Activated naive CD8-positive, alpha-beta T cell treated with anti-CD3 and anti-CD28 coated beads, Interleukin-2, amount 50 U/mL, for 24 hours (primary cell): ENCODE data around the gene CRB2.
"Not testable (repeated sequence)": the region's sequence is repeated elsewhere in the genome, so short reads cannot be mapped to it uniquely, and the experiment has no call there.

ENCODE experiments used
- ATAC-seq: fragments of 150-1000 bp; cut with Tn5 transposase; one replicate; pipeline ENCODE4 v1.10.0; 2021
- DNase-seq: peaks from one replicate; pipeline ENCODE4 v3.0.0; 2021
- H3K27ac Mint-ChIP-seq: one replicate; pipeline ENCODE4 v1.8.0; 2021; ENCODE audit warnings: mild to moderate bottlenecking, mixed read lengths
- H3K27me3 Mint-ChIP-seq: one replicate; pipeline ENCODE4 v1.8.0; 2021; ENCODE audit warnings: mixed read lengths
- H3K36me3 Mint-ChIP-seq: one replicate; pipeline ENCODE4 v1.8.0; 2021; ENCODE audit warnings: low read depth, mixed read lengths
- H3K4me1 Mint-ChIP-seq: one replicate; pipeline ENCODE4 v1.8.0; 2021; ENCODE audit warnings: mixed read lengths
- H3K4me3 Mint-ChIP-seq: one replicate; pipeline ENCODE4 v1.8.0; 2021; ENCODE audit warnings: mild to moderate bottlenecking, moderate library complexity, mixed read lengths
- H3K9me3 Mint-ChIP-seq: one replicate; pipeline ENCODE4 v1.8.0; 2021; ENCODE audit warnings: mixed read lengths

Gene CRB2

DNA sequence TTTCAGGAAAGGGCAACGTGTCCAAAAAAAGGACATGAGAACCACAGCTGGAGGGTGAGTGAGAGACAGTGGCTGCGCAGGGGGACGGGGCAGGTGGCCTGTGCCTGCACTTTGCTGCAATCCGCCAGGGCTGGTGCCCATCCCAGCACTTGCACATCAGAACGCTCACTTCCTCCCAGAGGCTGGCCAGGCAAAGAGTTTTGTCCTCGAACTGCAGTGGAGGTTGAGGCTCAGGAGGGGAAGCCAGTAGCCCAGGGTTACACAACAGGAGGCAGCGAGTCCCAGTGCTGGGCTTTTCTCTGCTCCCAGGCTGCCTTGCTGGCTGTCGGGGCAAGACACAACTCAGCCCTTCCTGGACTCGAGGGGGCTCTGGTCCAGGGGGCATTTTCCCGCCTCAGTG, 33.1 kb downstream of the CRB2 start:
- Mint-ChIP-seq H3K27me3 (no peaks in the 10 kb centered on the region), H3K27ac (no peak overlapping the region), H3K4me3 (no peak overlapping the region), H3K9me3 (no peaks in the 10 kb centered on the region), H3K4me1 (no peaks in the 10 kb centered on the region), H3K36me3 (no peaks in the 10 kb centered on the region)
- no peak for DNase-seq
- ATAC-seq, result no peak

DNA sequence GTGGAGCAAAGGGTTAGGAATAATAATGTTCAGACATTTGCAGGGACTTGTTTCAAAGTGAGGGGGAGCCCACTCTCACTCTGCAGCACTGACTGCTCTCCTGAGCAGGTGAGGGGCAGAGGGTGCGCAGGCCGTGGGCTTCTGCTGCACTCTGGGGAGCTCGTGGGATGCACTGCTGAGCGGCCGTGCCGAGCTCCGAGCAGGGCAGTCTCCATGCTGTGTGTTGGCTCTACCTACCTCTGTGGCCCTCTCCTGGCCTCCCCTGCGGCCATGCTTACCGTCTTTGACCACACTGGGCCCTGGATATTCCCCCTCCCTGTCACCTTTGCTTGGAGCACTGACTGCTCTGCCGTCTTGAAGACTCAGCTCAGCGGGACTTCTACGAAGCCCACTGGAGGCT, 33.7 kb downstream of the CRB2 start:
- Mint-ChIP-seq H3K27me3 (no peaks in the 10 kb centered on the region), H3K4me1 (no peaks in the 10 kb centered on the region), H3K27ac (no peak overlapping the region), H3K4me3 (no peak overlapping the region), H3K9me3 (no peaks in the 10 kb centered on the region), H3K36me3 (no peaks in the 10 kb centered on the region)
- no peak for DNase-seq
- ATAC-seq, result no peak

DNA sequence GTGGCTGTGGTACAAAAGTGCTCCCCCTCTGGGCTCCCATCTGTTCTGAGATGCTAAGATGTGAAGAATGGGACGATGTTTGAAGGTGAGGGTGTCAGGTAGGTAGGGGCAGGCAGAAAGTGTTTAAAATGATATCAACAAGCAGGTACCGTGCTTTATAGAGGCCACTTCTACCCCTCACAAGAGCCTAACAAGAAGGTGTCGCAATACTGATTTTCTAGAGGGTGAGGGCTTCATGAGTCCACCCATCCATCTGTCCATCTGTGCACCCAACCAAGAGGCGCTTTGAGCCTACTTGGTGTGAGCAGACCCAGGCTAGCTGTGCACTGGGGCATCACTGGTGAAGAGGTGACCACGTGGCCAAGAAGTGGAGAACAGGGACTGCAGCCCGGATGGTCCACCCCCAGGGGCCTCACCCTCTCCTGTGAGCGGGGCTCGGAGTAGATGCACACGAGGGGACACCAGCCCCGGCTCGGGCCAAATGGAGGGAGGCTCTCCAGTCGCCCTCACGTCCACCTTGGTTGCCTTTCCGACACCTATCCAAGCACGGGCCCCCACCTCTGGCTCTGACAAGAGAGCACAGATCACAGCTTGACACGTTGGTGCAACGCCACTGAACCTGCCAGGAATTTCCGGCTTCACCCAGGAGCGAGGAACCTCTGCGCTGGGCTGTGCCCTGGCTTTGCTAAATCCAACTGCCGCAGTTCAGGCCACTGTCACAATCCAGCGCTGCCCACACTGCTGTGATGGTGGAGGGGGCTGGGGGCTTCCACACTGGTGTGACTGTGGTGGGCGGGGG, 34.5 kb downstream of the CRB2 start:
- ATAC-seq (no peak), DNase-seq (no peak)
- Mint-ChIP-seq H3K4me1 (no peaks in the 10 kb centered on the region), H3K4me3 (no peak overlapping the region), H3K36me3 (no peaks in the 10 kb centered on the region), H3K9me3 (no peaks in the 10 kb centered on the region), H3K27me3 (no peaks in the 10 kb centered on the region), H3K27ac (no peak overlapping the region)

GRCh38 chr9:123391233-123391632, 35.2 kb downstream of the CRB2 start:
- no peak for ATAC-seq
- Mint-ChIP-seq H3K4me3 (no peak overlapping the region), H3K36me3 (no peaks in the 10 kb centered on the region), H3K9me3 (no peaks in the 10 kb centered on the region), H3K27me3 (no peaks in the 10 kb centered on the region), H3K4me1 (no peaks in the 10 kb centered on the region), H3K27ac (no peak overlapping the region)
- no peak for DNase-seq

GRCh38 chr9:123391946-123392345, 35.9 kb downstream of the CRB2 start:
- Mint-ChIP-seq H3K27me3 (no peaks in the 10 kb centered on the region), H3K9me3 (no peaks in the 10 kb centered on the region), H3K27ac (no peak overlapping the region), H3K4me3 (no peak overlapping the region), H3K4me1 (no peaks in the 10 kb centered on the region), H3K36me3 (no peaks in the 10 kb centered on the region)
- ATAC-seq, result no peak
- DNase-seq, result no peak

GRCh38 chr9:123392802-123393201, 36.8 kb downstream of the CRB2 start:
- Mint-ChIP-seq H3K4me3 (no peak overlapping the region), H3K27ac (no peak overlapping the region), H3K9me3 (no peaks in the 10 kb centered on the region), H3K27me3 (no peaks in the 10 kb centered on the region), H3K4me1 (no peaks in the 10 kb centered on the region), H3K36me3 (no peaks in the 10 kb centered on the region)
- ATAC-seq (no peak), DNase-seq (no peak)

DNA sequence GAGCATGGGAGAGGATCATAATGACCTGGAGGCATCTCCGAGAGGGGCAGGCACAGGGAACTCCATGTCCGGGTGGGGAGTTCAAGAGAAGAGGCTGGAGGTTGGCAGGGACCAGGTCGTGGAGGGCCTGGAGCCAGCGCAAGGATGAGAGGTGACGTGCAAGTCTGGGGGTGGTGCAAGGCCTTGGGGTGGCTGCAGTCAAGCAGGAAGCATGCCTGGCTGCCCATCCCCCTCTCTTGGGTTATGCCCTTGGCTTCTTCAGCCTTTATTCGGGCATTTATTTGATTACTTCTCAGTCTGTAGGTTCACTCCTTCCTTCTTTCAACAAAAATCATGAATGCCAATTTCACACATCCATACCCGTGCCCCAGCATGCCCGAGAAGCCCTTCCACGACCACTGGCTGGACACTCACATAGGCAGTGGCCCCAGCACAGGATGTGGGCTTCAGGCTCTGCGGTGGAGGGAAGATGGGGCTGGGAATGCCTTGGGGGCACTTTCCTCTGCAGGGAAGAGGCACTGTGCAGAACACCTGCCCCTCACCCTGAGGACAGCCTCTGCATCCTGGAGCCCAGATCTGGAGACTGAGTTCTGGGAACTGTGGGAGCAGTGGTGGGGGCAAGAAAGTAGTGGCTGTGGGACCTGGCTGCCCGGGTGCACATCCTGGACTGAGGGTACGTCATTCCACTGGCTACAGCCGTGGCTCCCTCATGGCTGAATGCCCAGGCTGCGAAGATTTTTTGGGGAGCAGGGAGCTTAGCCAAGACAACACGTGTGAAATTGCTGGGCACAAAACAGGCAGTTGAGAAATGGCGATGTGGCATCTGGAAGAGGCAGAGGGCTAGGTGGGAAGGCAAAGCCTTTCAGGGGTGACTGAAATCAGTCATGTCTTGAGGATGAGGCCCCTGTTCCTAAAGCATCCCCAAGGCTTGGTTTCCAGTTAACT, 38.6 kb downstream of the CRB2 start:
- Mint-ChIP-seq H3K4me1 (no peaks in the 10 kb centered on the region), H3K27ac (no peak overlapping the region), H3K9me3 (no peaks in the 10 kb centered on the region), H3K36me3 (no peaks in the 10 kb centered on the region), H3K4me3 (no peak overlapping the region), H3K27me3 (no peaks in the 10 kb centered on the region)
- no peak for ATAC-seq
- DNase-seq, result no peak

DNA sequence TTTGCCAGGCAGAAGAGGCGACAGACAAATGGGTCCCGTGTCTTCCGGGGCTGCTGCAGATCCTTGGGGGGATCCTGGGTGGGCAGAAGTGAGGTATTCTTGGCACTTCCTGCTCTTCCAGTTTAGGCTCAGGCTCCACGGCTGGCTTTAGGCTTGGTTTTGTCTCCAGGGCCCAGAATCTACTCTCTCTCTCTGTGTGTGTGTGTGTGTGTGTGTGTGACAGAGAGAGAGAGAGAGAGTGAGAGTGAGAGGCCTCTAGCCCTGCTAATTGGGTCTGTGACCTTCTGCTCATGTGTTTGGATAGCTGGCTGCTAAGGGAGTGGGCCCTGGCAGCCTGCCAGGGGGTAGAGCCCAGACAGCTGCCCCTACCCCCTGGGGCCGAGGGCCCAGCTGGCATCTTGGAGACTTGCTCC, 39.3 kb downstream of the CRB2 start:
- DNase-seq (no peak), ATAC-seq (no peak)
- no peak overlapping the region for H3K4me3 Mint-ChIP-seq

DNA sequence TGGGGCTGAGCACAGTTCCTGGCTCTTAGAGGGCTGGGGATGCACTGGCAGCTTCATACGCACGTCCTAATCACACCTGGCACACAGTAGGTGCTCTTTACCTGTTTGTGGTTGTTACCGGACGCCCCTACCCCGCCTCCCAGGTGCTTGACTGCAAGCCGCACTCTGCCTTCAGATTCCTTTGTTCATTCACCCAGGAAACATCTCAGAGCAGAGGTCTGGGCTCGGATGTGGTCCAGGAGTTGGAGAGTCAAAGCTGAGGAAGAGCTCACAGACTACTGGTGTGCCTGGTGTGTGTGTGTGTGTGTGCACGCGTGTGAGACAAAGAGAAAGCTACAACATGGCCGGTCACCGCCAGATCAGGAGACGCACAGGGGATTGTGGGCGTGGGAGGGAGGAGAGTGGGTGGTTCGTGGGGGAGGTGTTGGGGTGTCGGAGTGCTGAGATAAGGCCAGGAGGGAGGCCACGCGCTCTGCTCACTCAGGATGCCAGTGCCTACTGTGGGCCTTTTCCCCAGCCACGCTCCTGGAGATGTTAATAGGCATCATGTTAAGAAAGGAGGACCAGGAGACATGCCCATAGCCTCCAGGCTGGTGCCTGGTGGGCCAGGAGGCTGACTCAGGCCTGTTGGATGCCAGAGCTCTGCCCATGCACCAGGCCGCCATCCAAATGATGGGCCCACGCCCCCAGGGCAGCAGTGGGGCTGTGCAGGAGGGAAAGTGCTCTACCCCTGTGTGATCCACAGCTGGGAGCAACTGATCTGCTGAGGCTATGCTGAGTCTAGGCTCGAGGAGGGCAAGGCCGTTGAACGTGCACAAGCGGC, 39.9 kb downstream of the CRB2 start:
- no peak for ATAC-seq
- DNase-seq, result no peak
- Mint-ChIP-seq H3K36me3 (peaks cover 2% of the 10 kb centered on the region), H3K4me3 (no peak overlapping the region), H3K27me3 (no peaks in the 10 kb centered on the region), H3K9me3 (no peaks in the 10 kb centered on the region), H3K4me1 (no peaks in the 10 kb centered on the region), H3K27ac (no peak overlapping the region)

More for the DNA sequence above, 39.3 kb downstream of the CRB2 start:
- no peaks in the 10 kb centered on the region for H3K4me1 Mint-ChIP-seq
- H3K36me3 Mint-ChIP-seq, result peaks cover 2% of the 10 kb centered on the region
- H3K27ac Mint-ChIP-seq, result no peak overlapping the region
- H3K27me3 Mint-ChIP-seq, result no peaks in the 10 kb centered on the region
- no peaks in the 10 kb centered on the region for H3K9me3 Mint-ChIP-seq

DNA sequence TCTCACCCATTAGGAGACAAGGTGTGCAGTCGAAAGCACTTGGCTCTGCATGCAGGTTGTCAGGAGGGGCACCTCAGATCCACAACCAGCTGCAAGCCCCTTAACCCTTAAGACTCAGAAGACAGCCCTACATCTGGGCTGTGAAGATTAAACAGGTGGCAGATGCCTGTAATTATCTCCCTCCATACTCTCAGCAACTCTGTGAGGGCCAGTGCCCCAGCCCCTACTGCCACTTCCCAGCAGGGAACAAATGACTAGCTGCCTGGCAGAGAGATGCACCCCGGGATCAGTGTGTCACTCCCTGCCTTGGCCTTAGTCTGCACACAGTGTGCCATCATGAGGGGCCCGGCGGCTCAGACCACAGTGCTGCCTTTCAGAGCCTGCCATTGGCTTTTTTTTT, 42.0 kb downstream of the CRB2 start:
- H3K27me3 Mint-ChIP-seq, result no peaks in the 10 kb centered on the region
- H3K9me3 Mint-ChIP-seq, result no peaks in the 10 kb centered on the region
- H3K36me3 Mint-ChIP-seq, result peaks cover 2% of the 10 kb centered on the region
- no peaks in the 10 kb centered on the region for H3K4me1 Mint-ChIP-seq
- ATAC-seq, result no peak
- no peak overlapping the region for H3K27ac Mint-ChIP-seq
- no peak overlapping the region for H3K4me3 Mint-ChIP-seq
- no peak for DNase-seq

GRCh38 chr9:123398938-123399337, 42.9 kb downstream of the CRB2 start:
- not testable (repeated sequence) for ATAC-seq, H3K36me3 Mint-ChIP-seq, H3K4me3 Mint-ChIP-seq, H3K4me1 Mint-ChIP-seq, DNase-seq, H3K27ac Mint-ChIP-seq, H3K27me3 Mint-ChIP-seq, H3K9me3 Mint-ChIP-seq

- no peaks in the 10 kb centered on the region for H3K4me1 Mint-ChIP-seq
- H3K9me3 Mint-ChIP-seq, result no peaks in the 10 kb centered on the region
- no peak overlapping the region for H3K4me3 Mint-ChIP-seq
- DNase-seq, result peak; percentile 58
- peaks cover 2% of the 10 kb centered on the region for H3K36me3 Mint-ChIP-seq
- no peaks in the 10 kb centered on the region for H3K27me3 Mint-ChIP-seq
- no peak overlapping the region for H3K27ac Mint-ChIP-seq
- ATAC-seq, result no peak
These were observed 43.9 kb downstream of the CRB2 start for GRCh38 chr9:123399803-123400378.

- Mint-ChIP-seq H3K4me3 (no peak overlapping the region), H3K4me1 (no peaks in the 10 kb centered on the region), H3K27ac (no peak overlapping the region), H3K9me3 (no peaks in the 10 kb centered on the region), H3K27me3 (no peaks in the 10 kb centered on the region), H3K36me3 (peaks cover 2% of the 10 kb centered on the region)
- DNase-seq (no peak), ATAC-seq (no peak)
These were observed 45.0 kb downstream of the CRB2 start for GRCh38 chr9:123400926-123401503.
